ENCODE results near the gene DNAJC15.

DNA sequence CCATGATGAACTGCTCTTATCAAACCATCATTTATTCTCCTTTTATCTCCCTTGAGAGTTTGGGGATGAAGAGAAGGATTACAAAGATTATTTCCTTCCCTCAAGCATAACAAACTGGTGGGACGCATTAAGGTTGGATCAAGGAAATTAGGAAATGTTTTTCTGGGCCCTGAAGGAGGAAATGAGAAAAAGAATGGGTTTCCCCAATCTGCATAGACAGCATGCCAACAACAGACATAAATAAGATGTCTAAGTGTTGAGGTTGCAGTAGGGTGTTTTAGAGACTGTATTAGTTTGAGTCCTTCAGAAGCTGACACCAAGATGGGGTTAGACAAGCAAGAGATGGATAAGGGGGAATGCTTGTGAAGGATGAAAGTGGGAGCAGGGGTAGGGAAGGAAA is 38.7 kb upstream of the DNAJC15 start:
- TF ChIP-seq EZH2phosphoT487 (IDR thresholded peaks at IDR 0.05; ENCODE audit: insufficient read depth, low read depth) (no peak), EZH2 (IDR thresholded peaks at IDR 0.05; ENCODE audit: insufficient read depth, poor library complexity, severe bottlenecking) (no peak)

Measured in GM23248 (cell line).